Measurements from ENCODE around the gene GPC3. TPM values are rescaled to one million over a fixed set of nuclear protein-coding genes. Genes with fewer than 3 reads are reported as not detected.

The GPC3 gene
- polyA plus RNA-seq, 2 of the 4 experiments (the other 2 are of a cell fraction), result not detected

DNA sequence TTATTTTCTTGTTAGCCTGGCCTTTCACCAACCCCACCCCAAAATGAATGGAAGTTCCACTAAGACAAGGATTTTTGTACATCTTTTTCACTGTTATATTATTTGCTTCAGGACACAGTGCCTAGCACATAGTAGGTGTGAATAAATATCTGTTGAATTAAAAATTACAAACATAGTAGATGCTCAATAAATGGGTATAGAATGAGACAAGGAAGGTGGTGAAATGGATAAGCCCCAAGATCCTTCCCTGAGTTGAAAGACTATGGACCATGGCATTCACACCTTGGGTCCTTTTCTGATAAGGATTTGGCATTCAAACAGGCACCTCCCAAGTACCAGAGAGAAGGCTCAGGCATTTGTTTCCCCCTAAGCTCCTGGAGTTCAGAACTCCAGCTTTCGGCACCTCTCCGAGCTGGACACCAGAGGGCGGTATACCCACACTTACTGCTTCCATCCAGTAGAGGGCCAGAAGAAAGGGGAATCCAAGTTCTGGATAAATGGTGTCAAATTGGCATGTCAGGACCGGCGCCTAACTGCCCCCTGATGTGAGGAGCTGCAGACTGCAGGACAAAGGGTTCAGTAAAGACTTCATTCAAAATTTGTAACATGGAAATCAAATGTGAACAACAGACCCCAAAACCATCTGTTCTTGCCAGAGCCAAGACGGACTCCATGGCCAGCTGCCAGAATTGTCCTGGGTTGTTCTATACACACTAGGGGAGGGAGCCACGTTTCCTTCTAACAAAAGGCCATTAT lies 193.0 kb downstream of the GPC3 start (continued):
- TF ChIP-seq, protein P1, sequence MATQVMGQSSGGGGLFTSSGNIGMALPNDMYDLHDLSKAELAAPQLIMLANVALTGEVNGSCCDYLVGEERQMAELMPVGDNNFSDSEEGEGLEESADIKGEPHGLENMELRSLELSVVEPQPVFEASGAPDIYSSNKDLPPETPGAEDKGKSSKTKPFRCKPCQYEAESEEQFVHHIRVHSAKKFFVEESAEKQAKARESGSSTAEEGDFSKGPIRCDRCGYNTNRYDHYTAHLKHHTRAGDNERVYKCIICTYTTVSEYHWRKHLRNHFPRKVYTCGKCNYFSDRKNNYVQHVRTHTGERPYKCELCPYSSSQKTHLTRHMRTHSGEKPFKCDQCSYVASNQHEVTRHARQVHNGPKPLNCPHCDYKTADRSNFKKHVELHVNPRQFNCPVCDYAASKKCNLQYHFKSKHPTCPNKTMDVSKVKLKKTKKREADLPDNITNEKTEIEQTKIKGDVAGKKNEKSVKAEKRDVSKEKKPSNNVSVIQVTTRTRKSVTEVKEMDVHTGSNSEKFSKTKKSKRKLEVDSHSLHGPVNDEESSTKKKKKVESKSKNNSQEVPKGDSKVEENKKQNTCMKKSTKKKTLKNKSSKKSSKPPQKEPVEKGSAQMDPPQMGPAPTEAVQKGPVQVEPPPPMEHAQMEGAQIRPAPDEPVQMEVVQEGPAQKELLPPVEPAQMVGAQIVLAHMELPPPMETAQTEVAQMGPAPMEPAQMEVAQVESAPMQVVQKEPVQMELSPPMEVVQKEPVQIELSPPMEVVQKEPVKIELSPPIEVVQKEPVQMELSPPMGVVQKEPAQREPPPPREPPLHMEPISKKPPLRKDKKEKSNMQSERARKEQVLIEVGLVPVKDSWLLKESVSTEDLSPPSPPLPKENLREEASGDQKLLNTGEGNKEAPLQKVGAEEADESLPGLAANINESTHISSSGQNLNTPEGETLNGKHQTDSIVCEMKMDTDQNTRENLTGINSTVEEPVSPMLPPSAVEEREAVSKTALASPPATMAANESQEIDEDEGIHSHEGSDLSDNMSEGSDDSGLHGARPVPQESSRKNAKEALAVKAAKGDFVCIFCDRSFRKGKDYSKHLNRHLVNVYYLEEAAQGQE (IDR thresholded peaks at IDR 0.05), result no peak
- TF ChIP-seq EHF (CRISPR knock-in tag; IDR thresholded peaks at IDR 0.05), result no peak
- TF ChIP-seq FOSB (CRISPR knock-in tag; IDR thresholded peaks at IDR 0.05), result no peak
- peak; percentile 68 to 75 for TF ChIP-seq RAD21 (conservative IDR thresholded peaks at IDR 0.05 in 1 of 2, IDR thresholded peaks at IDR 0.05 in 1 of 2)

DNA sequence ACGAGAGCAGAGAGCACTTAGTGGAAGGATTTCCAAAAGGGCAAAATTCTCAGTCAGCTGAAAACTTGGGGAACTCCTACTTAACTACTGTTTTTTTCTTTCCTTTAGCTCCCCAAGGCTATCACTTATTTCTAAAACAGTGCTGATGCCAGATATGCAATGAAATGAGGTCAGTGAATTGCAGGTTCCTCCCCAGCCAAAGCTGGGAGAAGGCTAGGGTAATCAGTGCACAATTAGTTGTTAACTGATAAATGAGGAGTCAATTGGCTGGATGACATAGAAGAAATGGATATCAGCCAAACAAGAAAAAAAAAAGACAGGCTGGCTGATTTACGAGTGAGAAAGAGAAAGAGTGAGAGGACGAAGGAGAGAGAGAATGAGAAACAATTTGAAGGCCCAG lies 195.6 kb downstream of the GPC3 start:
- no peaks in the 10 kb centered on the region for H3K4me1 ChIP-seq
- ATAC-seq (no peak), FAIRE-seq (no peak), DNase-seq (ENCODE audit: low read depth in 1 of 2, low spot score in 1 of 2) (no peak)
- 7% methylated on average over 3 of the region's 3 CpGs for WGBS (ENCODE audit: missing lambda C conversion rate)
- no peak overlapping the region for H3K4me3 ChIP-seq
- CTCF ChIA-PET, result interaction anchor here (0.6 to 1.1 kb wide), 3 partner anchors 49 to 1775 kb away, joined by 3 to 6 read pairs (median 3); no protein-coding TSS in a partner anchor
- POLR2A ChIA-PET, result no interaction called here
- no peaks in the 10 kb centered on the region for H3K9me3 ChIP-seq
- no peak overlapping the region for H3K4me2 ChIP-seq
- TF ChIP-seq NR3C1 (IDR thresholded peaks at IDR 0.05) (no peak), CHD2 (IDR thresholded peaks at IDR 0.05; ENCODE audit: low read length, partially characterized antibody) (no peak), GATA3 (IDR thresholded peaks at IDR 0.05; ENCODE audit: borderline replicate concordance) (no peak), JUNB (IDR thresholded peaks at IDR 0.05) (no peak), MAFK (IDR thresholded peaks at IDR 0.05; ENCODE audit: partially characterized antibody) (no peak), SREBF2 (IDR thresholded peaks at IDR 0.05) (no peak), CBX2 (IDR thresholded peaks at IDR 0.05; ENCODE audit: borderline replicate concordance, low read depth) (no peak), MAZ (IDR thresholded peaks at IDR 0.05; ENCODE audit: borderline replicate concordance, low read depth, low read length) (no peak), SMC3 (IDR thresholded peaks at IDR 0.05) (no peak), RAD21 (conservative IDR thresholded peaks at IDR 0.05 in 1 of 2, IDR thresholded peaks at IDR 0.05 in 1 of 2) (no peak), HEYL (CRISPR knock-in tag; IDR thresholded peaks at IDR 0.05) (no peak), POLR2A (IDR thresholded peaks at IDR 0.05; ENCODE audit: low read length) (no peak), EHMT2 (IDR thresholded peaks at IDR 0.05; ENCODE audit: low read depth) (no peak), POLR2AphosphoS2 (conservative IDR thresholded peaks at IDR 0.05; ENCODE audit: low read length) (no peak), RFX5 (IDR thresholded peaks at IDR 0.05) (no peak), RNF2 (IDR thresholded peaks at IDR 0.05; ENCODE audit: borderline replicate concordance, low read depth) (no peak)
- TF ChIP-seq, protein P2, sequence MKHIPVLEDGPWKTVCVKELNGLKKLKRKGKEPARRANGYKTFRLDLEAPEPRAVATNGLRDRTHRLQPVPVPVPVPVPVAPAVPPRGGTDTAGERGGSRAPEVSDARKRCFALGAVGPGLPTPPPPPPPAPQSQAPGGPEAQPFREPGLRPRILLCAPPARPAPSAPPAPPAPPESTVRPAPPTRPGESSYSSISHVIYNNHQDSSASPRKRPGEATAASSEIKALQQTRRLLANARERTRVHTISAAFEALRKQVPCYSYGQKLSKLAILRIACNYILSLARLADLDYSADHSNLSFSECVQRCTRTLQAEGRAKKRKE (CRISPR knock-in tag; IDR thresholded peaks at IDR 0.05; ENCODE audit: low read depth), result no peak
- TF ChIP-seq, protein P3, sequence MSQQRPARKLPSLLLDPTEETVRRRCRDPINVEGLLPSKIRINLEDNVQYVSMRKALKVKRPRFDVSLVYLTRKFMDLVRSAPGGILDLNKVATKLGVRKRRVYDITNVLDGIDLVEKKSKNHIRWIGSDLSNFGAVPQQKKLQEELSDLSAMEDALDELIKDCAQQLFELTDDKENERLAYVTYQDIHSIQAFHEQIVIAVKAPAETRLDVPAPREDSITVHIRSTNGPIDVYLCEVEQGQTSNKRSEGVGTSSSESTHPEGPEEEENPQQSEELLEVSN (IDR thresholded peaks at IDR 0.05; ENCODE audit: borderline replicate concordance, low read depth), result no peak
- H3K27ac ChIP-seq, result no peak overlapping the region
